ENCODE data around the gene RAB35.
"Not testable (repeated sequence)": the region's sequence is repeated elsewhere in the genome, so short reads cannot be mapped to it uniquely, and the experiment has no call there.

The RAB35 gene

DNA sequence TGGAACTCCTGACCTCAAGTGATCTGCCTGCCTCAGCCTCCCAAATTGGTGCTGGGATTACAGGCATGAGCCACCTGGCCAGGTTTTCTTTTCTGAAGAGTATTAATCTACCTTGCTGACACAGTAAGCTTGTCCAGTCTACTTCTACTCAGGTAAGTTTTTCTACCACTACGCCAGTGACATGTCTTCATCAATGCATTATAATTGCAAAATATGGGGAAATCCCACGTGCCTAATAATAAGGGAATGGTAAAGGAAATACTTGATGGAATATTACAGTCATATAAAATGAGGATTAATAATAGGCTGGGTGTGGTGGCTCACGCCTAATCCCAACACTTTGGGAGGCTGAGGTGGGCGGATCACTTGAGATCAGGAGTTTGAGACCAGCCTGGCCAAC lies 62.3 kb downstream of the RAB35 start:
- DNase-seq = no peak

- no peak for DNase-seq
Measured at GRCh38 chr12:120051535-120051934, 65.0 kb downstream of the RAB35 start.

DNA sequence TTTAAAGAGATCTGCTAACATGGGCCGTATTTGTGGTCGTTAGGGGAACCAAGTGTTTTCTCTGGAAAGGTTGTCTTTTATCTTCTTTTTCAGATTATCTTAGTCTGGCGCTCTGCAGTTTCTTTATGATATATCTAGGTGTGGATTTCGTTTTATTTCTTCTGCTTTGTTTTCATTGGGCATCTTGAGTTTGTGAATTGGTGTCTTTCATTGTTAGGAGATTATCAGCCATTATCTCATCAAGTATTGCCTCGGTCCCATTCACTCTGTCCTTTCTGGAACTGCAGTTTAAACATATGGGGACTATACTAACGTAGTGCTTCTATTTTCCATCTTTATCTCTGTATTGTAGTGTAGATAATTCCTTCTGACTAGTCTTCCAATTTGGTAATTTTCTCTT lies 67.1 kb downstream of the RAB35 start:
- no peak for DNase-seq

GRCh38 chr12:120048263-120048662 lies 68.3 kb downstream of the RAB35 start:
- no peak for DNase-seq

DNA sequence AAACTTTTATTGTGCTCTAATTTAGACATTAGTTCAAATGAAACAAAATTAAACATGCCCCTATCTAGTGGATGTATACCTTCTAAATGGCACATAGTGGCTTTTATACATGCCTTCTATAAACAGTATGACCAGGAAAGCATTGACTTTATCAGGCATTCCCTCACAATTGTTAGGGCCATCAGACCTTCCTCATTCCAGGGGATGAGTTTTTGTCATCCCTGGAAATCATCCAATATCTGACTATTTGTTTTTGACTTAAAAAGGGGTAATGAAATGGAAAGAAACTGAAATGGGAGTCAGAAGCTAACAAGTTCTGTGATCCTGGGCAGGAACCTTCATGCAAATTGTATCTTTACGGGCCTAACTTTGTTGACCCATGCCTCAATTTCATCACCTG lies 69.5 kb downstream of the RAB35 start:
- DNase-seq = no peak

- DNase-seq = not testable (repeated sequence)
Measured at GRCh38 chr12:120045367-120045766, 71.2 kb downstream of the RAB35 start.
